ENCODE data around the gene DNAJC24. TPM values are rescaled to one million over a fixed set of nuclear protein-coding genes. Genes with fewer than 3 reads are reported as not detected.

DNAJC24 gene
- total and polyA plus RNA-seq, 10 of the 15 experiments (the other 5 are each of a cell fraction or from before 2014, with no cell fraction given): 10.0 to 25.4 (median 13.8) TPM

- in situ Hi-C loops (cut with MboI): no loop called here
- H3K27ac ChIP-seq (ENCODE audit: control insufficient read depth, insufficient read depth): no peak overlapping the region
- ATAC-seq: no peak
- no peak overlapping the region for H3K4me3 ChIP-seq
- ChIA-PET SMC1A (ENCODE audit: uncharacterized antibody, unreplicated experiment) (no interaction called here), CTCF (no interaction called here), RAD21 (ENCODE audit: unreplicated experiment) (no interaction called here), POLR2A (no interaction called here)
- TF ChIP-seq POLR2AphosphoS5 (IDR thresholded peaks at IDR 0.05; ENCODE audit: low read length) (no peak), SP1 (IDR thresholded peaks at IDR 0.05; ENCODE audit: low read depth, low read length) (no peak), ZNF622 (IDR thresholded peaks at IDR 0.05) (no peak), SREBF1 (IDR thresholded peaks at IDR 0.05; ENCODE audit: low read length) (no peak), ZBED1 (IDR thresholded peaks at IDR 0.05; ENCODE audit: borderline replicate concordance) (no peak), FOXM1 (IDR thresholded peaks at IDR 0.05; ENCODE audit: low read depth, low read length) (no peak)
- TF ChIP-seq, protein P1, sequence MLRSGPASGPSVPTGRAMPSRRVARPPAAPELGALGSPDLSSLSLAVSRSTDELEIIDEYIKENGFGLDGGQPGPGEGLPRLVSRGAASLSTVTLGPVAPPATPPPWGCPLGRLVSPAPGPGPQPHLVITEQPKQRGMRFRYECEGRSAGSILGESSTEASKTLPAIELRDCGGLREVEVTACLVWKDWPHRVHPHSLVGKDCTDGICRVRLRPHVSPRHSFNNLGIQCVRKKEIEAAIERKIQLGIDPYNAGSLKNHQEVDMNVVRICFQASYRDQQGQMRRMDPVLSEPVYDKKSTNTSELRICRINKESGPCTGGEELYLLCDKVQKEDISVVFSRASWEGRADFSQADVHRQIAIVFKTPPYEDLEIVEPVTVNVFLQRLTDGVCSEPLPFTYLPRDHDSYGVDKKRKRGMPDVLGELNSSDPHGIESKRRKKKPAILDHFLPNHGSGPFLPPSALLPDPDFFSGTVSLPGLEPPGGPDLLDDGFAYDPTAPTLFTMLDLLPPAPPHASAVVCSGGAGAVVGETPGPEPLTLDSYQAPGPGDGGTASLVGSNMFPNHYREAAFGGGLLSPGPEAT (IDR thresholded peaks at IDR 0.05; ENCODE audit: low read depth): no peak
- no peak for DNase-seq (ENCODE audit: low read depth, low spot score)
- no peaks in the 10 kb centered on the region for H3K79me2 ChIP-seq (ENCODE audit: control insufficient read depth, insufficient read depth, low read length)
- no peak overlapping the region for H3K4me2 ChIP-seq (ENCODE audit: control insufficient read depth, insufficient read depth)
- no TSS peak for BruUV-seq (replicated peaks)
- H2AFZ ChIP-seq (ENCODE audit: control insufficient read depth, low read depth, low read length): no peak overlapping the region
- H3K9me3 ChIP-seq (replicated peaks; ENCODE audit: control insufficient read depth, insufficient read depth, low read length): no peaks in the 10 kb centered on the region
- no peak for FAIRE-seq
- no peak overlapping the region for H3K9ac ChIP-seq (ENCODE audit: control insufficient read depth, insufficient read depth, low read length)
- no peaks in the 10 kb centered on the region for H4K20me1 ChIP-seq (ENCODE audit: control insufficient read depth, insufficient read depth)
- H3K36me3 ChIP-seq (ENCODE audit: control insufficient read depth in 2 of 2, insufficient read depth in 2 of 2, low read length in 1 of 2): peaks cover 0 to 3% of the 10 kb centered on the region in 2 experiments; a peak in 1 of 4 replicates
- no peaks in the 10 kb centered on the region for H3K27me3 ChIP-seq (replicated peaks in 1 of 2; ENCODE audit: control insufficient read depth in 2 of 2, insufficient read depth in 2 of 2, low read length in 1 of 2)
- no peaks in the 10 kb centered on the region for H3K4me1 ChIP-seq (ENCODE audit: control insufficient read depth, insufficient read depth, low read length)
- intact Hi-C loops (cut with micrococcal nuclease; ENCODE audit: unreplicated experiment): no loop called here
Measured at GRCh38 chr11:31424652-31425051, 55.0 kb downstream of the DNAJC24 start.

DNA sequence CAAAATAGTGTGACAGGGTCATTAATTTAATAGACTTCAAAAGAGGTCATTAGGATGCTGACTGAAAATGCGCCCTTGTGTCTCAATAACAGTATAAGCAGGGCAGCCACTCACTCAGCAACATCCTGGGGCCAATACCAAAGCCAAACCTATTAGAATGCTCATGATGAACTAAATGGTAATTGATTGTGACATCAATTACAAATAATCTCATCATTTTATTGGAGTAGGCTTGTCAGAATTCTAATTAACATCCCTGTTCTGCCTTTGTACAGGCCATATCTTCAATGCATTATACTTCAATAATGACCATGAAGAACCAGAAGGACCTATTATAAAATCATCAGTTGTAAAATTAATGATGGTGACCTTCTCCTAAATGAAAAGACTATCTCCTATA lies 64.2 kb downstream of the DNAJC24 start:
- ChIA-PET CTCF (no interaction called here), POLR2A (no interaction called here), RAD21 (ENCODE audit: unreplicated experiment) (no interaction called here), SMC1A (ENCODE audit: uncharacterized antibody, unreplicated experiment) (no interaction called here)
- in situ Hi-C loops (cut with MboI): no loop called here
- Histone ChIP-seq H3K36me3 (ENCODE audit: control insufficient read depth in 2 of 2, insufficient read depth in 2 of 2, low read length in 1 of 2) (no peaks in the 10 kb centered on the region; a peak in 1 of 4 replicates), H3K27me3 (replicated peaks in 1 of 2; ENCODE audit: control insufficient read depth in 2 of 2, insufficient read depth in 2 of 2, low read length in 1 of 2) (no peaks in the 10 kb centered on the region), H3K27ac (ENCODE audit: control insufficient read depth, insufficient read depth) (no peak overlapping the region), H3K9me3 (replicated peaks; ENCODE audit: control insufficient read depth, insufficient read depth, low read length) (no peaks in the 10 kb centered on the region), H2AFZ (ENCODE audit: control insufficient read depth, low read depth, low read length) (no peak overlapping the region), H3K9ac (ENCODE audit: control insufficient read depth, insufficient read depth, low read length) (no peak overlapping the region), H3K4me1 (ENCODE audit: control insufficient read depth, insufficient read depth, low read length) (no peaks in the 10 kb centered on the region), H4K20me1 (ENCODE audit: control insufficient read depth, insufficient read depth) (no peaks in the 10 kb centered on the region), H3K79me2 (ENCODE audit: control insufficient read depth, insufficient read depth, low read length) (no peaks in the 10 kb centered on the region), H3K4me2 (ENCODE audit: control insufficient read depth, insufficient read depth) (no peak overlapping the region), H3K4me3 (no peak overlapping the region)
- intact Hi-C loops (cut with micrococcal nuclease; ENCODE audit: unreplicated experiment): no loop called here
- ATAC-seq (no peak), DNase-seq (ENCODE audit: low read depth, low spot score) (no peak), FAIRE-seq (no peak)
- BruUV-seq (replicated peaks): no TSS peak
- TF ChIP-seq IRF4 (IDR thresholded peaks at IDR 0.05; ENCODE audit: low read depth, low read length): no peak
- no peak for TF ChIP-seq ATF3 (IDR thresholded peaks at IDR 0.05; ENCODE audit: borderline replicate concordance, extremely low read depth, low read depth, low read length)
- no peak for TF ChIP-seq POLR2AphosphoS2 (IDR thresholded peaks at IDR 0.05; ENCODE audit: low read depth, low read length)
- no peak for TF ChIP-seq RUNX3 (IDR thresholded peaks at IDR 0.05; ENCODE audit: low read length)
- TF ChIP-seq CEBPB (IDR thresholded peaks at IDR 0.05; ENCODE audit: borderline replicate concordance in 1 of 2, low read depth in 2 of 2, low read length in 2 of 2): no peak
- 100% methylated on average over 1 of the region's 1 CpG for WGBS (ENCODE audit: insufficient coverage, insufficient replicate concordance, low lambda C conversion rate, missing lambda C conversion rate)

Measured in GM12878 (cell line).